ENCODE results near the gene RAD51B.

DNA sequence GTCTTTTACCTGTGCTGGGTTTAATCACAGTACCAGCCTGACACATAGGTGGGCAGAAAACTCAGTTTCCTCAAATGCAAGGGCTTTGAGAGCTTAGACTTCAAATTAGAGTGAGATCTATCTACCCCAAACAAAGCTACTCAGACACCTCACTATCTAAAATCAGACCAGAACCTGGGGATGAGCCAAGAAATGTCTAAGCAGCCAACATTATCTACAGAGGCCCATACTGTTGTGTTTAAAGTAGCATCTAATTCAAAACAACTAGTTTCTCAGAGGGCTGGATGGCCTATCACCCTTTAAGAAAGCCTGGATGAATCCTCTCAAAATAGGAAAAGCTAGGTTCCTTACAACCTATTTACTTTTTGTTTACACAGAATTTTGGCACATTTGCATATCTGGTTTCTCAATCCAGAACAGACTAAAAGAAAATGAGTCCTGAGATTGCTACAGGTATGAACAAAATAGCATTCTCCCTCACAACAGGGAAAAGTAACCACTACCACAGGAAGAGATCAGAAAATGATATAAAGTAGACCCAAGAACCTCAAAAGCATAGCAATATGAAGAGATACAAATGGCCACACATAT lies 830.9 kb downstream of the RAD51B start:
- TF ChIP-seq, protein P1, sequence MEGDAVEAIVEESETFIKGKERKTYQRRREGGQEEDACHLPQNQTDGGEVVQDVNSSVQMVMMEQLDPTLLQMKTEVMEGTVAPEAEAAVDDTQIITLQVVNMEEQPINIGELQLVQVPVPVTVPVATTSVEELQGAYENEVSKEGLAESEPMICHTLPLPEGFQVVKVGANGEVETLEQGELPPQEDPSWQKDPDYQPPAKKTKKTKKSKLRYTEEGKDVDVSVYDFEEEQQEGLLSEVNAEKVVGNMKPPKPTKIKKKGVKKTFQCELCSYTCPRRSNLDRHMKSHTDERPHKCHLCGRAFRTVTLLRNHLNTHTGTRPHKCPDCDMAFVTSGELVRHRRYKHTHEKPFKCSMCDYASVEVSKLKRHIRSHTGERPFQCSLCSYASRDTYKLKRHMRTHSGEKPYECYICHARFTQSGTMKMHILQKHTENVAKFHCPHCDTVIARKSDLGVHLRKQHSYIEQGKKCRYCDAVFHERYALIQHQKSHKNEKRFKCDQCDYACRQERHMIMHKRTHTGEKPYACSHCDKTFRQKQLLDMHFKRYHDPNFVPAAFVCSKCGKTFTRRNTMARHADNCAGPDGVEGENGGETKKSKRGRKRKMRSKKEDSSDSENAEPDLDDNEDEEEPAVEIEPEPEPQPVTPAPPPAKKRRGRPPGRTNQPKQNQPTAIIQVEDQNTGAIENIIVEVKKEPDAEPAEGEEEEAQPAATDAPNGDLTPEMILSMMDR (IDR thresholded peaks at IDR 0.05), result no peak
- TF ChIP-seq POLR2A (IDR thresholded peaks at IDR 0.05), result no peak
